ENCODE data around the gene MUS81.

MUS81 gene

GRCh38 chr11:65862191-65862735, 2.0 kb downstream of the MUS81 start:
- no peak for DNase-seq (ENCODE audit: extremely low read depth, low read depth)
- H3K4me3 ChIP-seq (replicated peaks; ENCODE audit: low read depth, low read length) = peak overlapping the region; percentile 80; the same call in 1 of the 2 replicates
- TF ChIP-seq CTCF (IDR thresholded peaks at IDR 0.05; ENCODE audit: low read depth, low read length, missing control alignments) = no peak

GRCh38 chr11:65862941-65863888, 3.0 kb downstream of the MUS81 start:
- DNase-seq (ENCODE audit: extremely low read depth, low read depth) = no peak
- no peak for TF ChIP-seq CTCF (IDR thresholded peaks at IDR 0.05; ENCODE audit: low read depth, low read length, missing control alignments)
- H3K4me3 ChIP-seq (replicated peaks; ENCODE audit: low read depth, low read length) = no peak overlapping the region

- no peak overlapping the region for H3K4me3 ChIP-seq (replicated peaks; ENCODE audit: low read depth, low read length)
- DNase-seq (ENCODE audit: extremely low read depth, low read depth) = no peak
- no peak for TF ChIP-seq CTCF (IDR thresholded peaks at IDR 0.05; ENCODE audit: low read depth, low read length, missing control alignments)
These were observed 3.9 kb downstream of the MUS81 start for GRCh38 chr11:65863889-65864705.

- no peak for DNase-seq (ENCODE audit: extremely low read depth, low read depth)
- TF ChIP-seq CTCF (IDR thresholded peaks at IDR 0.05; ENCODE audit: low read depth, low read length, missing control alignments) = no peak
- no peak overlapping the region for H3K4me3 ChIP-seq (replicated peaks; ENCODE audit: low read depth, low read length)
These were observed 4.7 kb downstream of the MUS81 start for GRCh38 chr11:65864706-65865471.

GRCh38 chr11:65865550-65866172, 5.4 kb downstream of the MUS81 start:
- H3K4me3 ChIP-seq (replicated peaks; ENCODE audit: low read depth, low read length) = no peak overlapping the region
- no peak for DNase-seq (ENCODE audit: extremely low read depth, low read depth)
- no peak for TF ChIP-seq CTCF (IDR thresholded peaks at IDR 0.05; ENCODE audit: low read depth, low read length, missing control alignments)

Data from HFF-Myc (cell line).